MV-4-11 (cell line): ENCODE data around the gene CDH1.
A peak's percentile ranks its signal among the peaks of the same experiment; 100 is the strongest.
"Not testable (repeated sequence)": the region's sequence is repeated elsewhere in the genome, so short reads cannot be mapped to it uniquely, and the experiment has no call there.

Source experiments
- DNase-seq: peaks from one replicate; lab custom pipeline; 2025; lab: John Stamatoyannopoulos, UW

CDH1 gene

DNA sequence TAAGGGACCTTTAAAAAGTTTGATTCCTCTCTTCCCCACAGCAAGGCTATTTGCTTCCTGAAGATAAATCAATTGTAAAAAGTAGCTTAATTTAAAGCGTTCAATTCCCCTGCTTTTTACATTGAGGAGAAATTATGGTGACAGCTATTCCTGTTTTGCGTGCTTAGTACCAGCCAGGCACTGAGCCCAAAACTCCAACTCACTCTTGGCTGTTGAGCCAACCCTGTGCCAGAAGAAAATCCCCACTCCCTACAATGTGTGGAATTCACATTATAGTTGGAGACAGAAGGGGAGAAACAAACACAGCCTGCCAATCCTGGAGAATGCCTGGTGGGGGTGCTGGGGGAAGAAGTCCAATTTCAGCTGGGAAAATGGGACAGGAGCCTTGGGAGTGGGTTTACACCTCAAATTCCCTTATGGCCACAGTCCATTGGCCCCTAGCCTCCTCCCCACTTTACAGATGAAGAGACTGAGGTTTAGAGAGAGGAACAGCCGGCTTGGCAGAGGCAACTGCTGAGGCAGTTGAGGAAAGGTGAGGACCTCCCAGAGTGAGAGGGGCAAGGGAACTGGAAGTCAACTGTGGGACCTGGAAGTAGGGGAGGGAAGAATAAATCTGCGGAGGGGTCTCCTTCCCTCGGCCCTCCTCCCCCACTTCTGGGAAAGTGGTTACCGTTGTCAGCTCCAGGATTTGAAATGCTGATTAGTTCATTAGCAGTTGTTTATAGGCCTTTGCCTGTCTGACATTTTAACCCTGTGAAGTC, 26.1 kb downstream of the CDH1 start:
- no peak for DNase-seq

GRCh38 chr16:68764862-68765261, 27.8 kb downstream of the CDH1 start:
- DNase-seq = no peak

- no peak for DNase-seq
Measured at GRCh38 chr16:68767581-68767980, 30.5 kb downstream of the CDH1 start.

GRCh38 chr16:68768175-68768574, 31.1 kb downstream of the CDH1 start:
- peak; percentile 3 for DNase-seq

DNA sequence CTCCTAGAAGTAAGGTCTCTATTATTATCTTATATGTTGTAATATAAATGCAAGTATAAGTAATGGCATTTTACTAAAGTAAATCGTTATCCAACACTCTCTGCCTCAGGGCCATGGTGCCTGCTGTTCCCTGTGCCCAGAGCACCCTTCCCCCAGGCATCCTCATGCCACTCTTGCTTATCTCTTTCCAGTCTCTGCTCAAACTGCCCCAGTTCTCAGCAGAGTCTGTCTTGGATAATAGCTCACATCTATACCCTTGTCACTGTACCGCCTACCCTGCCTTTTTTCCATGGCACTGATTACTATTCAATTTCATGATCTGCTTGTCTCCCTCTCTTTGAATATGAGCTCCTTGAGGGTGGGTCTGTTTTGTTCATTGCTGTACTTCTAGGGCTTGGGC, 31.7 kb downstream of the CDH1 start:
- no peak for DNase-seq

- DNase-seq = no peak
Measured at GRCh38 chr16:68770671-68771070, 33.6 kb downstream of the CDH1 start.

- DNase-seq = no peak
Measured at GRCh38 chr16:68772030-68772681, 35.1 kb downstream of the CDH1 start.

GRCh38 chr16:68772871-68773270, 35.8 kb downstream of the CDH1 start:
- no peak for DNase-seq

- no peak for DNase-seq
Measured at GRCh38 chr16:68774982-68775634, 38.0 kb downstream of the CDH1 start.

DNA sequence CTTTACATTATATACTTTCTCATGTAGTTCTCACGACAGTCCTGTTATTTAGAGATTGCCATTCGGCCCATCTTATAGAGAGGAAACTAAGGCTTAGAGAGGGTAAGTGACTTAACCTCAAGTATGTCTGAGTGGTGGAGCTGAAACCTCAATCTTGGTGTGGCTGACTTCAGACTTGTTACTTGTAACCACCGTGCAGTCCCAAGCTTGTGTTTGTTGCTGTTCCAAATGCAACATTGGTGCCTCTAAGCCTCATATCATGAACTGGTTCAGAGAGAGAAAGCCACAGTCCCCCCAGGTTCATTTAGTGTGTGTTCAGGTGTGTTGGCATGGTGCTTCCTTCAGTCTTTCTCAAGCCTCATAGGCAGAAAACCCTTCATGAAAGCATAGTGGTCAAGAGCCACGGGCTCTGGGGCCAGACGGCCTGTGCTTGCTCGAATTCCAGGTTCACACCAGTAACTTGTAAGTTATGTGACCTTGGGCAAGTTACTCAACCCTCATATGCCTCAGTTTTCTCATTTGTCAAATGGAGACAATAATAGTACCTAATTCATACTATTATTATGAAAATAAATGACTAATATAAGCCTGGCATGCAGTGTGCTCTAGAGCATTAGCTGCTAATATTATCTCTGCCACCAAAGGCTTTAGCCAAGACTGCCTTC, 39.9 kb downstream of the CDH1 start:
- peak; percentile 83 for DNase-seq

DNA sequence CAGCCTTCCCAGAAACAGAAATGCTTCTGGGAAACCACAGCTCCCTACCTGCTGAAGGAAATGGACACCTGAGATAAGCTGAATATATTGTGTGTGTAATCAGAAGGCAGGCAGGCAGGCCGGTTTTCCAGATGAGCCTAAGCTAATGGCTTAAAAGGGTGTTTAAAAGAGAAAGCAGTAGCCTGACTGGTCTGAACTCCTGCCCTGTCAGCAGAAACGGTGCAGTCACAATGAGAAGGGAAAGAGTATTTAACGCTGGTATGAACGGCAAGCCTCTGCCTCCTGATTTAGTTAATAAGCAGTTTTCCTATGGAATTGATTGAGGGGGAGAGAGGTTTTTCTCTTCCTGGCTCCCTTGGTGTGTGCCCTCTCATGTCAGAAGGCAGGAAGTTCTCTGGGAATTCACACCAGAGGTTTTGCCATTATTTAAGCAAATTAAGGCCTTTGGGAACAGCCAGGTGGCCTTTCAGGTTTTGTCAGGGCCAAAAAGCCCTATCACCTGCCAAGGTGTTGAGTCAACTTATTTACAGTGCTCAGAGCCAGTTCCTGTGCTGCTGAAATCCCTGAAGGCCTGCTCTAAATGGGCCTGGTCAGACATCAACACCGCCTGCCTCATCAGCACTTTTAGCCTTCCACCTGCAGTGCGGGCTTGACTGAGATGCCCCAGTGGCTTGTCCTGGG, 41.6 kb downstream of the CDH1 start:
- no peak for DNase-seq

GRCh38 chr16:68779891-68780290, 42.8 kb downstream of the CDH1 start:
- DNase-seq = no peak

- peak; percentile 54 for DNase-seq
Measured at GRCh38 chr16:68781784-68782183, 44.7 kb downstream of the CDH1 start.

DNA sequence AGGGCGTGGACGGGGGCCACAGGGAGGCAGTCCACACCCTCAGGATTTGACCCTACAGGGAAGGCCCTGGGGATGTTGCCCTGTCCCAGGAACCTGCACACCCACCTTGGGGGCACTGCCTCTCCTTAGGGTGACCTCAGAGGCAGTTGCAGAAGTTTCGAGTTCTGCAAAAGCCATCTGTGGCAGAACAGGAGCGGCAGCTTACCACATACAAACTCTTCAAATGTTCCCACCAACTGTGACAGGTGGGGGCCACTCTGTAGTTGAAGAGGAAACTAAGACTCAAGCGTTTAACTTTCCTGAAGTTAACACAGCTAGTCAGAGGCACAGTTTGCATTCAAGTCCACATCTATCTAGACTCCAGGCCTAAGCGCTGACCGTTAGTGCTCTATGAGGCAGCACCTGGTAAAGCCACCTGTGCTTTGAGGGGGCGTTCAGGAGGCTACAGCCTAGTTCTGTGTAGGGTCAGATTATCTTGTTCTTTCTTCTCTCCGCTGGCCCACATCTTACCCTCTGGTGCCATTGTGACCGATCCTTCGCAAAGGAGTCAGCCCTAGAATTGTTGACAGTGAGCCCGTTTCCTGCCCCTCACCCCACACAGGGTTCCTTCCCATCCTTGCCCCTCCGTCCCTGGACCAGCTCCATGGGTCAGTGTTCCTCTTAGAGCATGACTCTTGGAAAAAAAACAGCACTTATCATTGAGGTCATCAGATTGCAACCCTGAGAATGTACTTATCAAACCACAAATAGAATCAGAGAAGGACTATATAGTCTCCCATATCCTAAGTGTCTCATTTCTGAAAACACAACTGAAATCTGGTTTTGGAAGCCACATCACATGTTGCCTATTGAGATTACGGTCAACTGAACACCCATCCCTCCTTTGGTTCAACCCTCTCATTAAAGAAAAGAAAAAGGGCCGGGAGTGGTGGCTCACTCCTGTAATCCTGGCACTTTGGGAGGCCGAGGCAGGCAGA, 45.4 kb downstream of the CDH1 start:
- DNase-seq = peak; percentile 80

GRCh38 chr16:68784226-68784625, 47.1 kb downstream of the CDH1 start:
- DNase-seq = no peak

GRCh38 chr16:68784721-68785120, 47.6 kb downstream of the CDH1 start:
- no peak for DNase-seq

GRCh38 chr16:68785715-68786114, 48.6 kb downstream of the CDH1 start:
- DNase-seq = no peak

DNA sequence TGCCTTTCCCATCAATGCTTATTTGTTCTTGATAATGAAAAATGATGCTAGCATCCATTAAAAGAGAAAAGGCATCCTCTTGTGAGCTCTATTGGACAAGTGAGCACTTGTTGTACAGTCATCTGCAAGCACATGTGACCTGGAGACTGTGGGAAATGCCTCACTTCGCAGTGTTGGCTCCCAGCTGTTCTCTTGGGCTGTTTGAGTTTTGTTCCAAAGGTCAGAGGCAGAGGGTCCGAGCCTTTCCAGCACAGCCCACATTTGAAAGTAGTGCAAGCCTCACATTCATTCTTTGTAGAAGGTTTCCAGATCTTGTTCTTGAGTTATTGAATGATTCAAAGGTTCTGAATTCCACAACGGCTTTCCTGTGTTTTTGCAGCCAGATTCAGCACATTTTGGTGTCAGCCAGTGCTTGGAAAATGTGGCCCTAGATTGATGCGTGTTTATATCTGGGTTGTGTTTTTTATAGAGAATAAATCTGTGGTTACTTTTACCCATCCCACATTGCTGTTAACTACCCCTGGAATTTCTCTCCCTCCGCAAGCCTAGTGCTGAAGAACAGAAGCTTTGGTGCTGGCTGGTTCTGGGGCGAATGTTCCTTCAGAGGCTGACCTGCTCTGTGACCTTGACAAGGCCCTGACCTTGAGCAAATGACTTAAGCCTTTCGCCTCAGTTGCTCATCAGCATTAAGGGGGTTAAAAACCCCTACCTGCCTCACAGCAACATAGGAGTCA, 49.8 kb downstream of the CDH1 start:
- no peak for DNase-seq

DNA sequence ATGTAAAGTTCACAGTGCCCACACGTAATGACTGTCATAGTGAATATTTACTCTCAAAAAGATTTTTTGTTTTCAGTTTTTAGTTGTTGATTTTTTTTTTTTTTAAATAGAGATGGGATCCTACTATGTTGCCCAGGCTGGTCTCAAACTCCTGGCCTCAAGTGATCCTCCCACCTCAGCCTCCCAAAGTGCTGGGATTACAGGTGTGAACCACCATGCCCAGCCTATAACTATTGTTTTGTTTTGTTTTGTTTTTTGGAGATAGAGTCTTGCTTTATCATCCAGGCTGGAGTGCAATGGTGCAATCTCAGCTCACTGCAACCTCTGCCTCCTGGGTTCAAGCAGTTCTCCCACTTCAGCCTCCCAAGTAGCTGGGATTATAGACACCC, 50.3 kb downstream of the CDH1 start:
- DNase-seq = not testable (repeated sequence)

DNA sequence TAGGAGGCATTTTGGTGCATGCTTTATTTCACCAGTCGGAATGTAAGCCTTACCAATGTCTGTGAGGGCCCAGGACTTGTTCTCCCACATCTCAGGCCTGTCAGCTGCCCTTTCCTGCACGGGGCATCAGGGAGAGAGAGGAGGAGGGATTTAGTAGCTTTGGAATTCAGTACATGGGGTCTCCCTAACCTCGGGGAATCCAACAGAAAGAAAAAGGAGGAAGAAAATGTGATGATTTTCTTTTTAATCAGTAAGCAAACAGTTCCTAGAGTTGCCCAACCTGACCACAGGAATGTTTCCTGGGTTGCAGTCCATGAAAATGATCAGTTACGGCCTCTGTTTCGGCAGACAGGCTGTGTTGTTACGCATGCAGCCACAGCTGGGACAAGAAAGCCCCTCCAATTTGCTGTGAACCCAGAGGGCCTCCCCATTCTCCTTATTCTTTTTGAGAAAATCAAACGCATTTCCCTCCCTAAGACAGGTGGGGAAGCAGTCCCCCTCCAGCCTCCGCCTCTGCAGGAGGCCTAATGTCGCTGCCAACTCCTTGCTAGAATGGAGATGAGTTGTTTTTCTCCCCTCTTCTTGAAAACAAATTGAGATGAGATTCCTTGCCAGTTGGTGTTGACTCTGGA, 53.2 kb downstream of the CDH1 start:
- peak; percentile 74 for DNase-seq
